ENCODE data around the gene JMJD6.

The JMJD6 gene

DNA sequence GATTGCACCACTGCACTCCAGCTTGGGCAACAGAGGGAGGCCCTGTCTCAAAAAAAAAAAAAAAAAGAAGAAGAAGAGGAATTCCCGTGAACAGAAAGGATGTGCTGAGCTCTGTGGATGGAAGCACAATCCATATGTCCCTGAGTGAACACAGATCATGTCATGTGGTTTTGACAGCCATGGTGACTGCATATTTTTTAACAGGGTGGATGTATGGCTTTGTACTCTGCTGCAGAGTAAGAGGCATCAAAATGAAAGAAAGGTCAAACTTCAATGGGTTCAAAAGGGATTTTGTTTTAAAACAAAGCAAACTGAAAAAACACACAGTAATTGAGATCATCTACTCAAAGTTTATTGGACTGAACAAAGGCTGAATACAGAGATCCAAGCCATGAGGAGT is 47.2 kb downstream of the JMJD6 start:
- ATAC-seq (no peak), DNase-seq (no peak)

- DNase-seq = peak; percentile 19
- ATAC-seq = peak; percentile 47
These were observed 48.1 kb downstream of the JMJD6 start for GRCh38 chr17:76678330-76678729.

DNA sequence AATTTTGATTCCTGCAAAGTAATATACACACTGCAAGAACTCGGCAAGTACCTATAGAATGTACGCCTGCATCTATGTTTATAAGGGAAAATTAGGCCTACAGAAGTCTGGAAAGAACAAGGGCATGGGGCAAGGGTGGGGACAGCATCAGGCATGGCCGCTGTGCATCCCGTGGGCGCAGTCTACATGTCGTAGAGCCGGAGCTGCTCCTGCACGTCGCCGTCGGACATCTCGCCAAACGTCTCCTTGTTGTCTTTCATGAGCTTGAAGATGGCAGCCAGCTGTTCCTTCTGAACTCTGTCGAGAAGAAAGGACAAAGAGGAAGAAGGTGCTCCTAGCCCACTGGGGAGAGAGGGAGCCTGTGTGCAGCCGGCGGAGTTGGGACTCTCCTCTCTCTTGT is 49.0 kb downstream of the JMJD6 start:
- ATAC-seq (no peak), DNase-seq (no peak)

- DNase-seq = no peak
- no peak for ATAC-seq
These were observed 49.8 kb downstream of the JMJD6 start for GRCh38 chr17:76676629-76677028.

- DNase-seq (no peak), ATAC-seq (no peak)
These were observed 50.8 kb downstream of the JMJD6 start for GRCh38 chr17:76675648-76676047.

GRCh38 chr17:76674600-76674999 is 51.8 kb downstream of the JMJD6 start:
- no peak for DNase-seq
- no peak for ATAC-seq

DNA sequence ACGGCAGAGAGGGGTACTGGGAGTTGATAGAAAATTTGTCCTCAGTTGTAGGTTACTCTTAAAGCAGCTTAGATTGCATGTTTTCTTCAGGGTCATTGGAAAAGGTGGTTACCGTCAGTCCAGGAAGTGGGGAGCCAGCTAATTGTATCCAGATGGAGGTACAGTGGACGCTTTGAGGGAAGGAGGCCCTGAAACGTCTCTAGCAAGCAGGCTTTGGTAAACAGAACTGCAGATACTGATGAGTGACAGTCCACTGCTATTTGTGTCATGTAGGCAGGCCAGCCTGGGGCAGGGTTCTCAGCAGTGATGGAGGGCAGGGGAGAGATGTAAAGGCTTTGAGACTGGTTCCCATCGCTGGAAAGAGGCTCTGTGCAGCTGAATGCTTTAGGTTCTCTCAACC is 52.7 kb downstream of the JMJD6 start:
- ATAC-seq (no peak), DNase-seq (no peak)

DNA sequence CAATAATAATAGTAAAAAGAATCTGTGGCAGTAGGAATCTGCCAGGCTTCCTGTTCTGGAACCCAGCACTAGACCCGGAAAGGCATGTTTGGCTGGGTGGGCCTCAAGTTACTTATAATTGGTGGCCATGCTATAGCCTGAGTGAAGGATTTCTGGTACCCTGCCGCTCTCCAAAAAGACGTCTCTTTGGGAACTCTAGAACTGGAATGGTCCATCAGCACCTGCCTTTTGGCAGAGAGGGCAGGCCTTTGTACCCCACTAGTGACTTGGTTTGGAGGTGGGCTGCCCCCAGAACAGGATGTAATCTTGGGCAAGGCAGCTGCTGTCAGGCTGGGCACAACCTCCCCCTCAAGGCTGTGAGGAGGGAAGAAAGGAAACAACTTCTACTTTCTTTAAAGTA is 53.5 kb downstream of the JMJD6 start:
- ATAC-seq = no peak
- DNase-seq = no peak

DNA sequence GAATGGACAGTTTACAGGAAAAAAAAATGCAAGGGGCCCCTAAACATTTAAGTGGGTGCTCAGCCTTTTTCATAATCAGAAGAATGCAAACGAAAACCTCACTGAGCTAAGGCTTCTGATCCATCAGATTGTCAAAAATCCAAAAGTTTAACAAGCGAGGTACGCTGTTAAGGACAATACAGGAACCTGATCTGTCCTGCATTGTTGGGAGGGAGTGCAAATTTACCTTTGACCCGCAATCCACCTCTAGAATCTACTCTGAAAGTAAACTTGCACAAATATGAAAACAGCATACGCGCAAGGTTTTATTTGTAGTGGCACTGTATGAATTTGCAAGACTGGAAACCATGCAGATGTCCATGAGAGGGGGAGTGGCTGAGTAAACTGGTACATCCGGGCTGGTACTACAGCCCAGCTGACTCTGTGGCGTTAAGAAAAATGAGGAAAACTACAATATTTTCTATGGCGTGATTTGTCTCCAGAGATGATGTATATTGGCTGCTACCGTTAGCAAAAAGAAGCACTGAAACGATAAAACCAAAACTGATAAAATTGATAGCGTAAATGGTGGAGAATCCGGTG is 54.0 kb downstream of the JMJD6 start:
- ATAC-seq = no peak
- DNase-seq = no peak

DNA sequence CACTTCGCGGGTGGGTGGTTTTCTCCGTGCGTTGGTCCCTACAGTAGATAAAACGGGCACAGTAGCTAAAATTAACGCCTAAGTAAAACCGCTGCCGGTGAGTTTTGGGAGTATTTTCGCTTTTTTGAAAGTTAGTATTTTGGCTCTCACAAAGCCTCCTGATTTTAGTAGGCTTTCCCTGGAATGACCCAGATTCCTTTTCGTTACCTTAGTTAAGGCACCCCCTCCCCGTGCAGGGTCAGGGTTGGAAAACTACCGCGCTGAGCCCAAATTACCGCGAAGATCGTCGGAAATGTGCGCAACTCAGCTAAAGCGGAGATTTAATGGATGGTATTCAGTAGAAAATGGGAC is 54.5 kb downstream of the JMJD6 start:
- no peak for ATAC-seq
- no peak for DNase-seq

DNA sequence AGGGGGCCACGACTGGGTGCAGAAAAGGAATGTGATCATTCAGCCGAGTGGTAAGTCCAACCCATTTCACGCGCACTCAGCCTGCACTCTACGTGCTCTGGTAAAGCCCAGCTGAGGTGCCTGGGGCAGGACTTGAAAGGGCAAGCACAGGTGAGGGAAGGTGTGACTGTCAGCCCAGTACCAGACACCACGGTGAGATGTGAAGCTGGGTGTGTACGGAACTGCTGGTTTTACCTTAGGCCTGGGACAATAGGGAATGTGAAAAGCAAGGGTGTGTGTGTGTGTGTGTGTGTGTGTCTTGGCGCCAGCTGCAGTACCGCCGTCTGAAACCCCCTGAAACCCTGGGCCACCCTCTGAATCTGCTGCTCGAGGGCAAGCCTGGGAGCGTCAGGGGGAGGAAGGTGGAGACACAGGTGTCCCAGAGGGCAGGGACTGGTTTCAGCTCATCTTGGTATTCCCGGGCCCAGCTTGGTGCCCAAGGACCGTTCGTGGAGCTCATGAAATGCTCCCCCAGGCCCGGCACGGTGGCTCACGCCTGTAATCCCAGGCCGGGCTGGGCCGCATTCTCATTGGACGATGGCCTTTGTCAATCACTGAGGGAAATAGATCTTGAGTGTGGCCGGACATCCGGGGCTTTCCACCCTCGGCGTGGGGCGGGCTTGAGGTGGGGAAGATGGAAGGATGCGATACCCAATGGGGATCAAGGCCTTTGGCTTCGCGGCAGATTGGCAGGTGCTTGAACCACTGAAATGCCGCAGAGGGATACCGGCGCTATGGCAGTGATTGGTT is 55.1 kb downstream of the JMJD6 start:
- ATAC-seq = peak; percentile 99
- peak; percentile 99 for DNase-seq

DNA sequence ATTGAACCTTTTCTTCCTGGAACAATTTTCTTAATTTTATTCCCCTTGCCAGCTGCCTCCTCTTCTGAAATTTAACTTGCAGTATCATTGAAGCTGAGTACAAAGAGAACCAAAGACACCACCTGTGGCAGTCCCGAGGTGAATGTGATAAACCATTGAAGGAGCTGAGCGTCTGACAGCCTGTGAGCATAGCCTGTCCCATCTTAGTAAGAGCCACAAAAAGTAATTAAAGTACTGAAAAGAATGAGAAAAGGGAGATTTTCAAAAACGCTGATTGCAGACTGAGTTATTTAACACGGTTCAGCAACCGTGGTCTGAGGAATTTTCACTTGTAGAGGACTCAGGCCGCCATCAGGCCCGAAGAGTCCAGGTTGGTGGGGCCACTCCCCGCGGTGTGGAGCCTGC is 55.7 kb downstream of the JMJD6 start:
- no peak for DNase-seq
- no peak for ATAC-seq

DNA sequence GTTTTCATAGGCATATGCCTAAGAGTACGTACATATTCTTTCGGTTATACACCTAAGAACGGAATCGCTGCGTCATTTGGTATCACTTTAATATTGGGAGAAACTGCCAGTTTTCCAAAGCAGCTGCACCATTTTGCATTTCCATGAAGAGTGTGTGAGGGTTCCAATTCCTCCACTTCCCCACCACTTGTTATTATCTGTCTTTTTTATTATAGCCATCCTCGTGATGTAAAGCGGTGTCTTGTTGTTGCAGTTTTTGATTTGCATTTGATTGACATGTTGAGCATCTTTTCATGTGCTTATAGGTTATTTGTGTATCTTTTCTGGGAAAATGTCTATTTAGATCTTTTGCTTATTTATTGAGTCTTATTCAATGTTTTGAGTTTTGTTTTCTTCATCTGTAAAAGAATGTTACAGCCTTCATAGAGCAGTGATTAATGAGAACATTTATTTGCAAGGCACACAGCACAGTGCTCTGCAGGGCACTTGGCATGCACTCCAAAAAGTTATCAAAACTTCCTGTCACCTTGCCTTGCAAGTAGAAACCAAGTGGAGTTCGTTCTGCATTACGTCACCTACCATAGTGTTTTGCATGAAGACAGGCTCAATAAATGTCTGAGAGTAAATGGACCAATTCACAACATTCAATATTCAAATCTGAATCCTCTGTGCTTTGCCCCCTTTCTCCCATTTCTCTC is 56.2 kb downstream of the JMJD6 start:
- ATAC-seq = no peak
- no peak for DNase-seq

All from stimulated activated naive CD8-positive, alpha-beta T cell treated with anti-CD3 and anti-CD28 coated beads, Interleukin-15, Interleukin-2, amounts not matched to agents 100 U/mL and 50 U/mL, for 24 hours (primary cell).